CD4-positive, alpha-beta memory T cell (primary cell): Measurements from ENCODE around the gene EHD2. TPM values are rescaled to one million over a fixed set of nuclear protein-coding genes. Genes with fewer than 3 reads are reported as not detected.

Source experiments
- CTCF ChIA-PET: fragments of 350-600 bp; sonication (Branson Sonifier 250); formaldehyde crosslinking; loops from one replicate; lab custom pipeline; 2021; ENCODE audit warnings: inconsistent platforms; ENCODE audit not compliant: partially characterized antibody; lab: Charles Lee
- POLR2A ChIA-PET: fragments of 350-600 bp; sonication (Branson Sonifier 250); formaldehyde crosslinking; loops from one replicate; lab custom pipeline; 2021; ENCODE audit not compliant: partially characterized antibody; lab: Charles Lee
- DNase-seq, 5 donors: peaks; one replicate each; pipeline versions ENCODE4 v3.0.0 to v3.0.0-alpha.2; 2020 to 2022; ENCODE audit warnings: mixed read lengths in 1 of 5
- H3K27ac ChIP-seq: one replicate; pipeline ENCODE4 v1.7.0; 2013; ENCODE audit warnings: low read depth, low read length
- H3K27me3 ChIP-seq: 2 replicates; pipeline ENCODE4 v1.7.0; 2013; ENCODE audit warnings: mild to moderate bottlenecking, low read length, moderate library complexity; ENCODE audit not compliant: insufficient read depth
- H3K36me3 ChIP-seq: 2 replicates; pipeline ENCODE4 v1.7.0; 2013; ENCODE audit warnings: mild to moderate bottlenecking, low read length, moderate library complexity; ENCODE audit not compliant: insufficient read depth
- H3K4me1 ChIP-seq: 2 replicates; pipeline ENCODE4 v1.7.0; 2013; ENCODE audit warnings: mild to moderate bottlenecking, low read length, moderate library complexity; ENCODE audit not compliant: insufficient read depth
- H3K4me3 ChIP-seq, 2 donors: one replicate each; pipeline ENCODE4 v1.7.0; 2013; ENCODE audit warnings: low read length in 2 of 2, mild to moderate bottlenecking in 1 of 2
- H3K9me3 ChIP-seq, 2 donors: one replicate each; pipeline ENCODE4 v1.7.0; 2013; ENCODE audit warnings: low read length in 2 of 2, control low read depth in 1 of 2; ENCODE audit not compliant: control insufficient read depth in 1 of 2
- H3K27ac Mint-ChIP-seq, 7 donors: one replicate each; pipeline ENCODE4 v1.8.0; 2020 to 2021; ENCODE audit warnings: mixed read lengths in 7 of 7, mild to moderate bottlenecking in 6 of 7, inconsistent platforms in 3 of 7, moderate library complexity in 3 of 7
- H3K27me3 Mint-ChIP-seq, 2 donors: one replicate each; pipeline ENCODE4 v1.8.0; 2020 to 2021; ENCODE audit warnings: mixed read lengths in 2 of 2
- H3K36me3 Mint-ChIP-seq, 2 donors: one replicate each; pipeline ENCODE4 v1.8.0; 2020 to 2021; ENCODE audit warnings: mixed read lengths in 2 of 2, inconsistent platforms in 1 of 2, mild to moderate bottlenecking in 1 of 2
- H3K4me1 Mint-ChIP-seq, 4 donors: one replicate each; pipeline ENCODE4 v1.8.0; 2020 to 2021; ENCODE audit warnings: mixed read lengths in 4 of 4, mild to moderate bottlenecking in 1 of 4
- H3K4me3 Mint-ChIP-seq, 8 donors: one replicate each; pipeline ENCODE4 v1.8.0; 2020 to 2021; ENCODE audit warnings: mixed read lengths in 8 of 8, mild to moderate bottlenecking in 7 of 8, moderate library complexity in 6 of 8, inconsistent platforms in 3 of 8
- H3K9me3 Mint-ChIP-seq, 8 donors: one replicate each; pipeline ENCODE4 v1.8.0; 2020 to 2021; ENCODE audit warnings: mixed read lengths in 8 of 8, mild to moderate bottlenecking in 5 of 8, inconsistent platforms in 3 of 8, moderate library complexity in 1 of 8
- intact Hi-C: fragments of 100-400 bp; cut with micrococcal nuclease; formaldehyde crosslinking; loops from one replicate; pipeline ENCODE4 v1.15.1; 2023
- polyA plus RNA-seq, 2 donors: library from polyadenylated mRNA; unstranded; fragments of 300-500 nt; fragmentation: Illumina TruSeq; gene quantifications; one replicate each; pipeline ENCODE4 v1.2.3, GENCODE V29; 2021
- total RNA-seq, 2 experiments: library from RNA; stranded (reverse); gene quantifications; one replicate each; pipeline ENCODE4 v1.2.3, GENCODE V29; 2021

The EHD2 gene
- total and polyA plus RNA-seq, 4 experiments from 2014 or later = not detected

DNA sequence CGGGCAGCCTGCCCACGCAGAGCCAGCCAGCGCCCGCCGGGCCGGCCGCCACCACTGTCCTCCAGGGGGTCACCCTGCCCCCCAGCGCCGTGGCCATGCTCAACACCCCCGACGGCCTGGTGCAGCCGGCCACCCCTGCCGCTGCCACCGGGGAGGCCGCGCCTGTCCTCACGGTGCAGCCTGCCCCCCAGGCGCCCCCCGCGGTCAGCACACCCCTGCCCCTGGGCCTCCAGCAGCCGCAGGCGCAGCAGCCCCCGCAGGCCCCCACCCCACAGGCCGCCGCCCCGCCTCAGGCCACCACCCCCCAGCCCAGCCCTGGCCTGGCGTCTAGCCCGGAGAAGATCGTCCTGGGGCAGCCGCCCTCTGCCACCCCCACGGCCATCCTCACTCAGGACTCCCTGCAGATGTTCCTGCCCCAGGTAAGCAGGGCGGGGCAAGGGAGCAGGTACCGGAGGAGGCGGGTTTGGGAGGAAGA is 32.3 kb upstream of the EHD2 start:
- Histone ChIP-seq H3K4me1 (no peaks in the 10 kb centered on the region), H3K36me3 (peaks cover 10% of the 10 kb centered on the region), H3K9me3 (no peaks in the 10 kb centered on the region), H3K4me3 (no peak overlapping the region), H3K27me3 (no peaks in the 10 kb centered on the region), H3K27ac (no peak overlapping the region)
- H3K4me3 Mint-ChIP-seq = no peak overlapping the region
- no peaks in the 10 kb centered on the region for H3K9me3 Mint-ChIP-seq
- ChIA-PET POLR2A (no interaction called here), CTCF (no interaction called here)
- H3K4me1 Mint-ChIP-seq = peaks cover 2 to 8% (median 5%) of the 10 kb centered on the region in 4 donors
- H3K36me3 Mint-ChIP-seq = peaks cover 26 to 49% of the 10 kb centered on the region in 2 donors
- intact Hi-C loops = no loop called here
- DNase-seq = no peak
- H3K27me3 Mint-ChIP-seq = no peaks in the 10 kb centered on the region
- H3K27ac Mint-ChIP-seq = no peak overlapping the region

DNA sequence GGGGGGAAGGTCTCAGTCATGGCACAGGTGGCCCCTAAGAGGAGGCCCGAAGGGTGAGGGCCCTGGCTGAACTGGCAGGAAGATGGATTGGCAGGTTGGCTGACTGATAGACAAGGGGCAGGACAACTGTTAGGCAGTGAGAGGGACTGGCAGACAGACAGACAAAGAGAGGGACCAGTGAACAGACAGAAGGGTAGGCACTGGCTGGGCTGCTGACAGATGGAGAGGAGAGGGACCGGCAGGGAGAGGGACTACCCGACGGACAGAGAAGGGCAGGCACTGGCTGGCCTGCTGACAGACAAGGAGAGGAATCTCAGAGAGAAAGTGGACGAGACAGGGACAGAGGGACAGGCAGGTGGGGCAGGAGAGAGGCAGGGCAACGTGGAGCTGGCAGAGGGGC is 31.8 kb upstream of the EHD2 start:
- peaks cover 26 to 51% of the 10 kb centered on the region in 2 donors for H3K36me3 Mint-ChIP-seq
- H3K4me3 ChIP-seq = no peak overlapping the region
- peaks cover 2 to 8% (median 5%) of the 10 kb centered on the region in 4 donors for H3K4me1 Mint-ChIP-seq
- intact Hi-C loops = no loop called here
- peak overlapping the region in 2 of 7 donors; percentile 55 to 92 for H3K27ac Mint-ChIP-seq
- no peaks in the 10 kb centered on the region for H3K9me3 Mint-ChIP-seq
- ChIA-PET POLR2A (no interaction called here), CTCF (no interaction called here)
- H3K27me3 Mint-ChIP-seq = no peaks in the 10 kb centered on the region
- no peak overlapping the region for H3K4me3 Mint-ChIP-seq
- no peaks in the 10 kb centered on the region for H3K4me1 ChIP-seq
- no peak overlapping the region for H3K27ac ChIP-seq
- no peak for DNase-seq
- peaks cover 10% of the 10 kb centered on the region for H3K36me3 ChIP-seq
- no peaks in the 10 kb centered on the region for H3K27me3 ChIP-seq
- no peaks in the 10 kb centered on the region for H3K9me3 ChIP-seq

DNA sequence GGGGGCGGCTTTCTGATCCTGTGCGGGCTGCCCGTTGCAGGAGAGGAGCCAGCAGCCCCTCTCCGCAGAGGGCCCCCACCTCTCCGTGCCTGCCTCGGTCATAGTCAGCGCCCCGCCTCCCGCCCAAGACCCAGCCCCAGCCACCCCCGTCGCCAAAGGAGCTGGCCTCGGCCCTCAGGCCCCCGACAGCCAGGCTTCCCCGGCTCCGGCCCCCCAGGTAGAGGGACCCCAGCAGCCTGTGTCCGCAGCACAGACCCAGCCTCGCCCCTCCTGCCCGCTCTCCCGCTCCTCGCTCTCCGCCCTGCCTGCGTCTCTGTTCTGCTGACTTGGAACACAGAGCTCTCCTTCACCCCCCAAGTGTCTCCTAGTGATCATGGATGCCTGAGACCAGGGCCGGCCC is 31.3 kb upstream of the EHD2 start:
- peaks cover 7% of the 10 kb centered on the region for H3K36me3 ChIP-seq
- no peak overlapping the region for H3K4me3 Mint-ChIP-seq
- H3K27ac Mint-ChIP-seq = no peak overlapping the region
- no peak for DNase-seq
- no peaks in the 10 kb centered on the region for H3K4me1 ChIP-seq
- no peak overlapping the region for H3K4me3 ChIP-seq
- H3K27me3 ChIP-seq = no peaks in the 10 kb centered on the region
- no peaks in the 10 kb centered on the region for H3K9me3 ChIP-seq
- H3K4me1 Mint-ChIP-seq = peaks cover 2 to 9% (median 5%) of the 10 kb centered on the region in 4 donors
- H3K27ac ChIP-seq = no peak overlapping the region
- intact Hi-C loops = no loop called here
- no peaks in the 10 kb centered on the region for H3K27me3 Mint-ChIP-seq
- POLR2A ChIA-PET = no interaction called here
- H3K9me3 Mint-ChIP-seq = no peaks in the 10 kb centered on the region
- peaks cover 21 to 45% of the 10 kb centered on the region in 2 donors for H3K36me3 Mint-ChIP-seq
- CTCF ChIA-PET = no interaction called here

DNA sequence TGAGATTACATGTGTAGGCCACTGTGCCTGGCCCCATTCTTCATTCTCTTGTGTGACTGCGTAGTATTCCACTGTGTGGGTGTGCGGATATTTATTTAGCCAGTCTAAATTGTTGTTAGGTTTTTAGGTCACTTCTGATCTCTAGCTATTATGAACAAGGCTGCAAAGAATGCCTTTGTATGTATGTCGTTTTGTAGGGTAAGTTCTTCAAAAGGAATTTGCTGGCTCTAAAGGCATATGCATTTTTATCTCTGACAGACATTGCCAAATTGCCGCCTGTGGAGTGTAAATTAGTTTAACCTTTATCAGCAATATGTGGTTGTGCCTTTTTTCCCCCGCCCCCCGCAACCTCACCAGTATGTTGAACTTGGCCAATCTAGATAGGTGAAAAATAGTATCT is 30.3 kb upstream of the EHD2 start:
- Histone ChIP-seq H3K4me3 (no peak overlapping the region), H3K36me3 (no peaks in the 10 kb centered on the region), H3K4me1 (no peaks in the 10 kb centered on the region), H3K27me3 (no peaks in the 10 kb centered on the region), H3K27ac (no peak overlapping the region), H3K9me3 (no peaks in the 10 kb centered on the region)
- Mint-ChIP-seq H3K36me3 (peaks cover 18 to 39% of the 10 kb centered on the region in 2 donors), H3K27me3 (no peaks in the 10 kb centered on the region), H3K9me3 (no peaks in the 10 kb centered on the region), H3K4me3 (no peak overlapping the region), H3K4me1 (peaks cover 2 to 9% (median 5%) of the 10 kb centered on the region in 4 donors), H3K27ac (no peak overlapping the region)
- DNase-seq = no peak
- intact Hi-C loops = no loop called here
- POLR2A ChIA-PET = no interaction called here
- CTCF ChIA-PET = no interaction called here

DNA sequence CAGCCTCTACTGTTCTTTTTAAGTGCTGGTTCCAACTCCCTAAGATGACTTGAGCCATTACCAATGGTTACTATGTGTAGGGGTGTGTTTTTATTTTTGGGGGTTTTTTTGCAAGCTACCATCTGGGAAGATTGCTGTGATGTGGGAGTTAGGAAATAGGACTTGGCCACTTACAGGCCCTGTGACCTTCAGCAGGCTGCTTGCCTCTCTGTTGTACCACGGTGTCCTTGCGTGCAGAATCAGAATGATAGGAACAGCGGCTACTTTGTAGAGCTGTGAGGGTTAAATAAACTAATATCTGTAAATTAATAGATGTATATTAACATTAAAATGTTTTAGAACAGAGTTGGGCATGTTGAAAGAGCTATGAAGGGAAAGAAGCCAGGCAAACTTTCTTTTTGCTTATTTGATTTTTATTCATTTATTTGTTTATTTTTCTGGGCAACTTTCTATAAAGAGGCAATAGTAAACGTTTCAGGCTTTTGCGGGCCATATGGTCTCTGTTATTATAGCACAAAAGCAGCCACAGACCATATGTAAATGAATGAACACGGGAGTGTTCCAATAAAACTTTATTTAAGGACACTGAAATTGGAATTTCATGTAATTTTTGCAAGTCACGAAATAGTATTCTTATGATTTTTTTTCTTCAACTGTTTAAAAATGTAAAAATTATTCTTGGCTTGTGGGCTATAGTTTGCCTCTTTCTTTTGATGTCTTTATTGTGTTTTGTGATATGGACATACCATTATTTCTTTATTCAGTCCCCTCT is 26.4 kb upstream of the EHD2 start:
- Histone ChIP-seq H3K4me1 (no peaks in the 10 kb centered on the region), H3K9me3 (no peaks in the 10 kb centered on the region), H3K36me3 (no peaks in the 10 kb centered on the region), H3K4me3 (no peak overlapping the region), H3K27me3 (no peaks in the 10 kb centered on the region), H3K27ac (no peak overlapping the region)
- Mint-ChIP-seq H3K9me3 (no peaks in the 10 kb centered on the region), H3K36me3 (peaks cover 14 to 33% of the 10 kb centered on the region in 2 donors), H3K27me3 (no peaks in the 10 kb centered on the region), H3K4me1 (peaks cover 0 to 9% (median 3%) of the 10 kb centered on the region in 4 donors), H3K4me3 (no peak overlapping the region), H3K27ac (peak overlapping the region in 3 of 7 donors; percentile 28 to 65 (median 38))
- CTCF ChIA-PET = interaction anchor here (0.5 to 2.4 kb wide), 4 partner anchors 20 to 1406 kb away, joined by 3 to 8 read pairs (median 4); no protein-coding TSS in a partner anchor
- POLR2A ChIA-PET = no interaction called here
- intact Hi-C loops = no loop called here
- no peak for DNase-seq

DNA sequence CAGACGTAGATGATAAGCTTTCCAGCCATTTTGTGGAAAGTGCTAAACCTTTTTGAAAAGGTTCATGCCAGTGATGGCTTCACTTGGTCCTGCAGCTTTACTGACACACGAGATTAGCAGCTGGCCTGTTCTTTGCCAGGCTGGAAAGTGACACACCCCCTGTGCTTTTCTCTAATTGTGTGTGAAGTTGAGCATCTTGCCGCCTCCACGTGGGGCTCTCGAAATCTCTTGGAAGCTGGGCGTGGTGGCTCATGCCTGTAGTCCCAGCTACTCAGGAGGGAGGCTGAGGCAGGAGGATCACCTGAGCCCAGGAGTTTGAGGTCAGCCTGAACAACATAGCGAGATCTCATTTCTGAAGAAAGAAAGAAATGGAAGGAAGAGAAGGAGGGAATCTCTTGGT is 25.3 kb upstream of the EHD2 start:
- ChIA-PET POLR2A (no interaction called here), CTCF (interaction anchor here (1.3 to 2.4 kb wide), 2 partner anchors 11 to 19 kb away, joined by 5 to 8 read pairs; no protein-coding TSS in a partner anchor)
- Mint-ChIP-seq H3K4me3 (no peak overlapping the region), H3K27ac (no peak overlapping the region), H3K27me3 (no peaks in the 10 kb centered on the region), H3K9me3 (no peaks in the 10 kb centered on the region), H3K4me1 (peaks cover 0 to 10% (median 4%) of the 10 kb centered on the region in 4 donors), H3K36me3 (peaks cover 11 to 28% of the 10 kb centered on the region in 2 donors)
- Histone ChIP-seq H3K36me3 (no peaks in the 10 kb centered on the region), H3K27me3 (no peaks in the 10 kb centered on the region), H3K9me3 (no peaks in the 10 kb centered on the region), H3K4me1 (no peaks in the 10 kb centered on the region), H3K27ac (no peak overlapping the region), H3K4me3 (no peak overlapping the region)
- no peak for DNase-seq
- intact Hi-C loops = no loop called here

DNA sequence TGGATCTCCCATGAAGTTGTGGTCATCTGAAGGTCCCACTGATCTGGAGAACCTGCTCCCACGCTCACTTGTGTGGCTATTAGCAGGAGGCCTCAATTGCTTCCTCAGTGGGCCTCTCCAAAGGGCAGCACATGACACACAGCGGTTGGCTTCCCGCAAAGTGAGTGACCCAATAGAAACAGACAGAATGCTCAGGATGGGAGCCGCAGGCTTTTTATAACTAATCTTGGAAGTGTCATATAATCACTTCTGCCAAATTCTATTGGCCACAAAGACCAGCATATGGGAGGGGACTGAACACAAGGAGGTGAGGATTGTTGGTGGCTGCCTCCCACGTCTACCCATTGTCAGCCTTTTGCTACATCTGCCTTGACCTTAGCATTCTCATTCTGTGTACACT is 22.1 kb upstream of the EHD2 start:
- Histone ChIP-seq H3K36me3 (no peaks in the 10 kb centered on the region), H3K9me3 (no peaks in the 10 kb centered on the region), H3K27me3 (no peaks in the 10 kb centered on the region), H3K4me3 (no peak overlapping the region), H3K27ac (no peak overlapping the region), H3K4me1 (no peaks in the 10 kb centered on the region)
- intact Hi-C loops = no loop called here
- Mint-ChIP-seq H3K36me3 (peaks cover 17 to 23% of the 10 kb centered on the region in 2 donors), H3K9me3 (peaks cover 0 to 2% (median 0%) of the 10 kb centered on the region in 8 donors), H3K27me3 (no peaks in the 10 kb centered on the region), H3K27ac (peak overlapping the region in 1 of 7 donors; percentile 15), H3K4me3 (no peak overlapping the region), H3K4me1 (peaks cover 0 to 12% (median 5%) of the 10 kb centered on the region in 4 donors)
- POLR2A ChIA-PET = no interaction called here
- CTCF ChIA-PET = interaction anchor here (0.6 to 1.6 kb wide), 4 partner anchors 8 to 80 kb away, joined by 3 to 5 read pairs (median 4); no protein-coding TSS in a partner anchor
- no peak for DNase-seq
